A549 (cell line): ENCODE results near the gene CRADD. TPM values are rescaled to one million over a fixed set of nuclear protein-coding genes. Genes with fewer than 3 reads are reported as not detected.

ENCODE experiments used
- ATAC-seq, 2 experiments: fragments of 200-7000 bp in 1 of 2; fragments of >200 bp in 1 of 2; cut with Nextera tagmentation in 1 of 2; cut with Tn5 transposase in 1 of 2; 3 replicates each; pipeline versions ENCODE4 v1.8.0 to v1.9.1; 2018 to 2020; ENCODE audit warnings: mild to moderate bottlenecking in 1 of 2, moderate library complexity in 1 of 2
- CTCF ChIA-PET: fragments of 300-600 bp; sonication (Branson Sonifier 250); formaldehyde crosslinking; extraction: SDS; loops from one replicate; lab custom pipeline; 2021; ENCODE audit warnings: antibody characterized with exemption, inconsistent platforms; lab: Yijun Ruan, JAX
- POLR2A ChIA-PET: fragments of 350-600 bp; formaldehyde crosslinking; extraction: SDS; loops from one replicate; lab custom pipeline; 2021; ENCODE audit warnings: antibody characterized with exemption, inconsistent platforms; lab: Yijun Ruan, JAX
- DNase-seq, 2 experiments: peaks; one replicate each; pipeline versions ENCODE4 v3.0.0 to v3.0.0-alpha.2; 2011 to 2016; ENCODE audit warnings: low read depth in 1 of 2, low spot score in 1 of 2
- FAIRE-seq: peaks from 2 replicates; lab custom pipeline; 2011; peaks lifted over from hg19 to GRCh38; lab: Jason Lieb, UNC
- H3K27ac ChIP-seq, 2 experiments: fragments of >200 bp; sonication (Bioruptor Twin); formaldehyde crosslinking; 3 replicates each; pipeline ENCODE4 v1.5.1; 2016 to 2017
- H3K4me1 ChIP-seq: fragments of >200 bp; sonication (Bioruptor Twin); formaldehyde crosslinking; 3 replicates; pipeline ENCODE4 v1.6.1; 2016
- H3K4me2 ChIP-seq: fragments of >200 bp; sonication (Bioruptor Twin); formaldehyde crosslinking; 3 replicates; pipeline ENCODE4 v1.6.1; 2016
- H3K4me3 ChIP-seq: fragments of >200 bp; sonication (Bioruptor Twin); formaldehyde crosslinking; 3 replicates; pipeline ENCODE4 v1.5.1; 2016
- H3K9me3 ChIP-seq: fragments of >200 bp; sonication (Bioruptor Twin); formaldehyde crosslinking; 3 replicates; pipeline ENCODE4 v1.6.1; 2016
- CBX2 ChIP-seq: fragments of 200-600 bp; sonication (generic); IDR thresholded peaks from 2 replicates; pipeline ENCODE4 v1.6.1; 2016; ENCODE audit warnings: low read depth, mild to moderate bottlenecking, borderline replicate concordance
- FOSB ChIP-seq: fragments of 250-450 bp; sonication (Bioruptor Pico); IDR thresholded peaks from 2 replicates; pipeline ENCODE4 v1.5.0; 2020; ENCODE audit warnings: mild to moderate bottlenecking, moderate library complexity
- HOXA7 ChIP-seq: fragments of 250-450 bp; sonication (Bioruptor Pico); IDR thresholded peaks from 2 replicates; pipeline ENCODE4 v1.5.0; 2020; ENCODE audit warnings: mild to moderate bottlenecking, moderate library complexity
- JUN ChIP-seq, 2 experiments: fragments of >200 bp; sonication (Bioruptor Twin); formaldehyde crosslinking; IDR thresholded peaks; 2 replicates in 1 of 2; 3 replicates in 1 of 2; pipeline ENCODE4 v1.6.1; 2016 to 2017
- KDM1A ChIP-seq: fragments of 200-600 bp; sonication (generic); IDR thresholded peaks from 2 replicates; pipeline ENCODE4 v1.6.1; 2016; ENCODE audit warnings: low read depth, mild to moderate bottlenecking
- KDM5A ChIP-seq: fragments of 200-600 bp; sonication (generic); IDR thresholded peaks from 2 replicates; pipeline ENCODE4 v1.6.1; 2016; ENCODE audit warnings: antibody characterized with exemption, mild to moderate bottlenecking
- MAFK ChIP-seq: fragments of 450-650 bp; IDR thresholded peaks from 2 replicates; pipeline ENCODE4 v1.6.1; 2014; ENCODE audit not compliant: partially characterized antibody
- NR3C1 ChIP-seq: fragments of >200 bp; sonication (Bioruptor Twin); formaldehyde crosslinking; IDR thresholded peaks from 3 replicates; pipeline ENCODE4 v1.6.1; 2017
- PHF8 ChIP-seq: fragments of 200-600 bp; sonication (generic); IDR thresholded peaks from 2 replicates; pipeline ENCODE4 v1.6.1; 2016; ENCODE audit warnings: low read depth, mild to moderate bottlenecking, antibody characterized with exemption, moderate library complexity, borderline replicate concordance
- POLR2A ChIP-seq: IDR thresholded peaks from 2 replicates; pipeline ENCODE4 v1.6.1; 2012; ENCODE audit warnings: mild to moderate bottlenecking, low read length
- RARB ChIP-seq: fragments of 250-450 bp; sonication (Bioruptor Pico); IDR thresholded peaks from 2 replicates; pipeline ENCODE4 v1.8.0; 2021; ENCODE audit warnings: mild to moderate bottlenecking, moderate library complexity
- RNF2 ChIP-seq: fragments of 200-600 bp; sonication (generic); IDR thresholded peaks from 2 replicates; pipeline ENCODE4 v1.6.1; 2016; ENCODE audit warnings: low read depth, mild to moderate bottlenecking, antibody characterized with exemption, moderate library complexity, borderline replicate concordance
- SMC3 ChIP-seq: fragments of >200 bp; sonication (Bioruptor Twin); formaldehyde crosslinking; IDR thresholded peaks from 3 replicates; pipeline ENCODE4 v1.6.1; 2018; ENCODE audit warnings: inconsistent platforms
- TFCP2L1 ChIP-seq: fragments of 250-450 bp; sonication (Bioruptor Pico); IDR thresholded peaks from 2 replicates; pipeline ENCODE4 v1.5.0; 2021; ENCODE audit warnings: mild to moderate bottlenecking
- TP53 ChIP-seq: fragments of 250-450 bp; sonication (Bioruptor Pico); IDR thresholded peaks from 2 replicates; pipeline ENCODE4 v1.5.0; 2021; ENCODE audit warnings: mild to moderate bottlenecking, moderate library complexity
- ZFP36 ChIP-seq: fragments of 450-650 bp; IDR thresholded peaks from 2 replicates; pipeline ENCODE4 v1.6.1; 2014; ENCODE audit warnings: borderline replicate concordance; ENCODE audit not compliant: partially characterized antibody
- ZNF302 ChIP-seq: fragments of 250-450 bp; sonication (Bioruptor Pico); IDR thresholded peaks from 2 replicates; pipeline ENCODE4 v1.9.0; 2021; ENCODE audit warnings: inconsistent platforms, mild to moderate bottlenecking, moderate library complexity
- WGBS: methylation state at CpG from one replicate; pipeline ENCODE4 v1.1.6; 2017; ENCODE audit errors: missing lambda C conversion rate; 5-methylcytosine and 5-hydroxymethylcytosine counted together
- polyA plus RNA-seq, 4 experiments: library from polyadenylated mRNA; depleted of rRNA in 3 of 4; stranded (reverse); fragments of >200 nt; fragmentation: RNase III in 1 of 4; extraction: RNeasy Plus Mini Kit Qiagen cat#74134 plus additional on column Dnase treatment in 1 of 4; gene quantifications; 2 replicates in 3 of 4; 3 replicates in 1 of 4; pipeline ENCODE4 v1.2.3, GENCODE V29; 2011 to 2017
- TF ChIP-seq, protein P1 (sequence below): IDR thresholded peaks from 2 replicates; pipeline ENCODE4 v1.6.1; 2012
- TF ChIP-seq, protein P2 (sequence below): IDR thresholded peaks from 2 replicates; pipeline ENCODE4 v1.6.1; 2012
- TF ChIP-seq, protein P3 (sequence below): IDR thresholded peaks from 2 replicates; pipeline ENCODE4 v1.6.1; 2012; ENCODE audit warnings: low read depth, borderline replicate concordance
- TF ChIP-seq, protein P4 (sequence below): fragments of 150-350 bp; IDR thresholded peaks from 2 replicates; pipeline ENCODE4 v1.6.1; 2014; ENCODE audit warnings: low read depth, mild to moderate bottlenecking, low read length
- TF ChIP-seq, protein P5 (sequence below): fragments of >200 bp; sonication (Bioruptor Twin); formaldehyde crosslinking; IDR thresholded peaks from 3 replicates; pipeline ENCODE4 v1.6.1; 2016
- TF ChIP-seq, protein P6 (sequence below): fragments of >200 bp; sonication (Bioruptor Twin); formaldehyde crosslinking; IDR thresholded peaks from 3 replicates; pipeline ENCODE4 v1.5.1; 2016
- TF ChIP-seq, protein P7 (sequence below): fragments of >200 bp; sonication (Bioruptor Twin); formaldehyde crosslinking; IDR thresholded peaks from 2 replicates; pipeline ENCODE4 v1.6.1; 2016

CRADD gene
- polyA plus RNA-seq, 2 of the 4 experiments (the other 2 are of a cell fraction): 13.2 to 23.0 TPM

DNA sequence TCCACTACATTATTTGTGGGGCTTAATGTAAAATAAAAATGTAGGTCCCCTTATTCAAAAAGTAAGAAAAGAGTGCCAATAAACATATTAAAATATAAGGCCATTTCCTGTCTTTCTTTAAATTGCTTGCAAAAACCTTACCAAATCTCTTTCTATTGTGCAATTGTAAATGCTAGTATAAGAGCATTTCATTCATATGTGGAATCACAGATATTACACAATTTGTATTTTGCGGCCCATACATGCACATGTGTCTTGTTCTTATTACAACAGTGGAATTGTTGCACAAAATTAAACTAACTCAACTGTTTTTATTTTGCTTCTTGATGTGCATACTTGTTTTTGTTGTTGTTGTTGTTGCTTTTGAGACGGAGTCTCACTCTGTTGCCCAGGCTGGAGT lies 20.1 kb upstream of the CRADD start:
- no peak overlapping the region for H3K4me2 ChIP-seq
- ChIA-PET POLR2A (no interaction called here), CTCF (no interaction called here)
- WGBS: 88% methylated on average over 2 of the region's 2 CpGs
- DNase-seq (no peak), FAIRE-seq (no peak), ATAC-seq (no peak)
- no peaks in the 10 kb centered on the region for H3K9me3 ChIP-seq
- TF ChIP-seq, protein P1, sequence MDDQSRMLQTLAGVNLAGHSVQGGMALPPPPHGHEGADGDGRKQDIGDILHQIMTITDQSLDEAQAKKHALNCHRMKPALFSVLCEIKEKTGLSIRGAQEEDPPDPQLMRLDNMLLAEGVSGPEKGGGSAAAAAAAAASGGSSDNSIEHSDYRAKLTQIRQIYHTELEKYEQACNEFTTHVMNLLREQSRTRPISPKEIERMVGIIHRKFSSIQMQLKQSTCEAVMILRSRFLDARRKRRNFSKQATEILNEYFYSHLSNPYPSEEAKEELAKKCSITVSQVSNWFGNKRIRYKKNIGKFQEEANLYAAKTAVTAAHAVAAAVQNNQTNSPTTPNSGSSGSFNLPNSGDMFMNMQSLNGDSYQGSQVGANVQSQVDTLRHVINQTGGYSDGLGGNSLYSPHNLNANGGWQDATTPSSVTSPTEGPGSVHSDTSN: no peak
- no peak for TF ChIP-seq CBX2
- TF ChIP-seq KDM1A: no peak
- TF ChIP-seq MAFK: no peak
- TF ChIP-seq RARB: no peak
- H3K27ac ChIP-seq: no peak overlapping the region
- no peak overlapping the region for H3K4me3 ChIP-seq
- H3K4me1 ChIP-seq: no peaks in the 10 kb centered on the region

DNA sequence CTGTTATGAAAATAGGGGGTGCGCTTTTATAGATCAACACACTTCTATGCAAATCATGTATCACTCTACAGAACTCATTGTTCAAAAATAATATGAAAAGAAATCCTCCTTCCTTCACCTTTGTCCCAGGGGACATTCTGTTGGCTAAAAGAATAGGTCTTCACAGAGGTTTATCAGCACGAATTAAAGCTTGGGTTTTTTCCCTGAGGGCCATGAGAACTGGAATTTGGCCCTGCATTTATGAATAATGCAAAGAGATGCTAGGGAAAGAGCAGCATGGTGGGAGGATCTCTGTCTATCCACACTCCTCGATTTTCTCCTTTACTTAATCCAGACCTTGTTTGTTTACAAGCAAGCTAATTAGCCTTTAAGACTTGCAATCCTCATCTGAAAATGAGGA lies 16.2 kb upstream of the CRADD start:
- WGBS: 37% methylated on average over 3 of the region's 3 CpGs
- no peak for FAIRE-seq

DNA sequence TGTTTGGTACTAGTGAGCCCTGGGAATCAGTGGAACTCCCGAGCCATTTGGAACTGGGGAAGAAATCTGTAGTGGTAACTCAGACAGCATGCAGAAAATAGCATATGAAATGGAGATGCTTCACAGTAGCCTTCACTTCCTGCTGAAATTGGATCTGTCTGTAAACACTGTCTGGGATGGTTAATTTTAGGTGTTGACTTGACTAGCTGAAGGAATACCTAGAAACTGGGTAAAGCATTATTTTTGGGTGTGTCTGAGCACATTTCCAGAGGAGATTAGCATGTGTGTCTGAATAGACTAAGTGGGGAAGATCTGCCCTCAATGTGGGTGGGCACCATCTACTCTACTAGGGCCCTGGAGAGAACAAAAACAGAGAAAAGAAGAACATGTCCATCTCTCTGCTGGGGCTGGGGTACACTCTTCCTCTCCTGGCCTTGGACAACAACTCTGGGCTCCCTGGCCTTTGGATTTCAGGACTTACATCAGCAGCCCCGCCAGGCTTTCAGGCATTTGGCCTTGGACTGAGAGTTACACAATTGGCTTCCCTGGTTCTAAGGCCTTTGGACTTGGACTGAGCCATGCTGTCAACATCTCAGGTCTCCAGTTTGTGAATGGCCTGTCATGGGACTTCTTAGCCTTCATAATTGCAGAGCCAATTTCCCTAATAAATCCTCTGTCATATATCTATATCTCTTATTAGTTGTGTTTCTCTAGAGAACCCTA lies 14.0 kb upstream of the CRADD start:
- CTCF ChIA-PET: interaction anchor here (1.0 kb wide), 1 partner anchor 12 kb away, joined by 3 read pairs; no protein-coding TSS in a partner anchor
- FAIRE-seq (no peak), ATAC-seq (no peak), DNase-seq (no peak)
- no peaks in the 10 kb centered on the region for H3K4me1 ChIP-seq
- POLR2A ChIA-PET: no interaction called here
- no peaks in the 10 kb centered on the region for H3K9me3 ChIP-seq
- no peak overlapping the region for H3K4me2 ChIP-seq
- WGBS: 79% methylated on average over 2 of the region's 2 CpGs
- no peak overlapping the region for H3K27ac ChIP-seq
- no peak overlapping the region for H3K4me3 ChIP-seq
- no peak for TF ChIP-seq FOSB (CRISPR knock-in tag)
- no peak for TF ChIP-seq HOXA7 (CRISPR knock-in tag)
- TF ChIP-seq SMC3: no peak
- no peak for TF ChIP-seq CBX2
- TF ChIP-seq TP53 (CRISPR knock-in tag): no peak
- TF ChIP-seq, protein P2, sequence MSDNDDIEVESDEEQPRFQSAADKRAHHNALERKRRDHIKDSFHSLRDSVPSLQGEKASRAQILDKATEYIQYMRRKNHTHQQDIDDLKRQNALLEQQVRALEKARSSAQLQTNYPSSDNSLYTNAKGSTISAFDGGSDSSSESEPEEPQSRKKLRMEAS: no peak
- TF ChIP-seq JUN (IDR thresholded peaks at IDR 0.05): no peak
- TF ChIP-seq PHF8: no peak
- no peak for TF ChIP-seq POLR2A
- TF ChIP-seq, protein P3, sequence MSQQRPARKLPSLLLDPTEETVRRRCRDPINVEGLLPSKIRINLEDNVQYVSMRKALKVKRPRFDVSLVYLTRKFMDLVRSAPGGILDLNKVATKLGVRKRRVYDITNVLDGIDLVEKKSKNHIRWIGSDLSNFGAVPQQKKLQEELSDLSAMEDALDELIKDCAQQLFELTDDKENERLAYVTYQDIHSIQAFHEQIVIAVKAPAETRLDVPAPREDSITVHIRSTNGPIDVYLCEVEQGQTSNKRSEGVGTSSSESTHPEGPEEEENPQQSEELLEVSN: no peak

More for the DNA sequence above, 16.2 kb upstream of the CRADD start:
- TF ChIP-seq RNF2 (no peak), ZFP36 (no peak), ZNF302 (CRISPR knock-in tag) (no peak), FOSB (CRISPR knock-in tag) (no peak), CBX2 (no peak), KDM5A (no peak), NR3C1 (no peak), TFCP2L1 (CRISPR knock-in tag) (no peak)
- TF ChIP-seq, protein P4, sequence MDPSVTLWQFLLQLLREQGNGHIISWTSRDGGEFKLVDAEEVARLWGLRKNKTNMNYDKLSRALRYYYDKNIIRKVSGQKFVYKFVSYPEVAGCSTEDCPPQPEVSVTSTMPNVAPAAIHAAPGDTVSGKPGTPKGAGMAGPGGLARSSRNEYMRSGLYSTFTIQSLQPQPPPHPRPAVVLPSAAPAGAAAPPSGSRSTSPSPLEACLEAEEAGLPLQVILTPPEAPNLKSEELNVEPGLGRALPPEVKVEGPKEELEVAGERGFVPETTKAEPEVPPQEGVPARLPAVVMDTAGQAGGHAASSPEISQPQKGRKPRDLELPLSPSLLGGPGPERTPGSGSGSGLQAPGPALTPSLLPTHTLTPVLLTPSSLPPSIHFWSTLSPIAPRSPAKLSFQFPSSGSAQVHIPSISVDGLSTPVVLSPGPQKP: no peak
- TF ChIP-seq, protein P5, sequence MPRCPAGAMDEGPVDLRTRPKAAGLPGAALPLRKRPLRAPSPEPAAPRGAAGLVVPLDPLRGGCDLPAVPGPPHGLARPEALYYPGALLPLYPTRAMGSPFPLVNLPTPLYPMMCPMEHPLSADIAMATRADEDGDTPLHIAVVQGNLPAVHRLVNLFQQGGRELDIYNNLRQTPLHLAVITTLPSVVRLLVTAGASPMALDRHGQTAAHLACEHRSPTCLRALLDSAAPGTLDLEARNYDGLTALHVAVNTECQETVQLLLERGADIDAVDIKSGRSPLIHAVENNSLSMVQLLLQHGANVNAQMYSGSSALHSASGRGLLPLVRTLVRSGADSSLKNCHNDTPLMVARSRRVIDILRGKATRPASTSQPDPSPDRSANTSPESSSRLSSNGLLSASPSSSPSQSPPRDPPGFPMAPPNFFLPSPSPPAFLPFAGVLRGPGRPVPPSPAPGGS: no peak
- TF ChIP-seq, protein P6, sequence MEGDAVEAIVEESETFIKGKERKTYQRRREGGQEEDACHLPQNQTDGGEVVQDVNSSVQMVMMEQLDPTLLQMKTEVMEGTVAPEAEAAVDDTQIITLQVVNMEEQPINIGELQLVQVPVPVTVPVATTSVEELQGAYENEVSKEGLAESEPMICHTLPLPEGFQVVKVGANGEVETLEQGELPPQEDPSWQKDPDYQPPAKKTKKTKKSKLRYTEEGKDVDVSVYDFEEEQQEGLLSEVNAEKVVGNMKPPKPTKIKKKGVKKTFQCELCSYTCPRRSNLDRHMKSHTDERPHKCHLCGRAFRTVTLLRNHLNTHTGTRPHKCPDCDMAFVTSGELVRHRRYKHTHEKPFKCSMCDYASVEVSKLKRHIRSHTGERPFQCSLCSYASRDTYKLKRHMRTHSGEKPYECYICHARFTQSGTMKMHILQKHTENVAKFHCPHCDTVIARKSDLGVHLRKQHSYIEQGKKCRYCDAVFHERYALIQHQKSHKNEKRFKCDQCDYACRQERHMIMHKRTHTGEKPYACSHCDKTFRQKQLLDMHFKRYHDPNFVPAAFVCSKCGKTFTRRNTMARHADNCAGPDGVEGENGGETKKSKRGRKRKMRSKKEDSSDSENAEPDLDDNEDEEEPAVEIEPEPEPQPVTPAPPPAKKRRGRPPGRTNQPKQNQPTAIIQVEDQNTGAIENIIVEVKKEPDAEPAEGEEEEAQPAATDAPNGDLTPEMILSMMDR: no peak
- TF ChIP-seq, protein P7, sequence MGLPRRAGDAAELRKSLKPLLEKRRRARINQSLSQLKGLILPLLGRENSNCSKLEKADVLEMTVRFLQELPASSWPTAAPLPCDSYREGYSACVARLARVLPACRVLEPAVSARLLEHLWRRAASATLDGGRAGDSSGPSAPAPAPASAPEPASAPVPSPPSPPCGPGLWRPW: no peak
- no peak for DNase-seq
- no peak for ATAC-seq
- H3K4me1 ChIP-seq: no peaks in the 10 kb centered on the region
- H3K4me3 ChIP-seq: no peak overlapping the region
- no peak overlapping the region for H3K27ac ChIP-seq
- ChIA-PET POLR2A (no interaction called here), CTCF (interaction anchor here (0.6 to 1.2 kb wide), 3 partner anchors 16 to 157 kb away, joined by 3 to 4 read pairs (median 4); no protein-coding TSS in a partner anchor)
- no peak overlapping the region for H3K4me2 ChIP-seq
- no peaks in the 10 kb centered on the region for H3K9me3 ChIP-seq
